Spleen (tissue), 13 donors: ENCODE data around the gene GJB1. TPM values are rescaled to one million over a fixed set of nuclear protein-coding genes. Genes with fewer than 3 reads are reported as not detected.

Experiments
- DNase-seq: peaks from one replicate; pipeline ENCODE4 v3.0.0-alpha.2; 2020
- H3K27ac ChIP-seq, 8 donors: fragments of 200-600 bp; sonication (generic) in 7 of 8; 1 replicate in 4 of 8; 2 replicates in 4 of 8; pipeline versions ENCODE4 v1.5.0 to v1.8.0; 2016 to 2021; ENCODE audit warnings: inconsistent platforms in 4 of 8, mild to moderate bottlenecking in 4 of 8, moderate library complexity in 1 of 8
- H3K27me3 ChIP-seq, 7 donors: fragments of 200-600 bp; sonication (generic) in 6 of 7; replicated peaks in 1 of 7; 1 replicate in 4 of 7; 2 replicates in 3 of 7; pipeline versions ENCODE4 v1.5.0 to v1.8.0; 2016 to 2021; ENCODE audit warnings: inconsistent platforms in 3 of 7, mild to moderate bottlenecking in 1 of 7
- H3K36me3 ChIP-seq, 6 donors: fragments of 200-600 bp; sonication (generic) in 5 of 6; 1 replicate in 4 of 6; 2 replicates in 2 of 6; pipeline versions ENCODE4 v1.5.0 to v1.8.0; 2016 to 2021; ENCODE audit warnings: inconsistent platforms in 2 of 6
- H3K4me1 ChIP-seq, 6 donors: fragments of 200-600 bp; sonication (generic) in 5 of 6; 1 replicate in 3 of 6; 2 replicates in 3 of 6; pipeline versions ENCODE4 v1.5.0 to v1.8.0; 2016 to 2021; ENCODE audit warnings: inconsistent platforms in 3 of 6
- H3K4me3 ChIP-seq, 8 donors: fragments of 200-600 bp; sonication (generic) in 7 of 8; 1 replicate in 4 of 8; 2 replicates in 4 of 8; pipeline versions ENCODE4 v1.5.0 to v1.8.0; 2016 to 2021; ENCODE audit warnings: inconsistent platforms in 4 of 8, mild to moderate bottlenecking in 4 of 8, moderate library complexity in 2 of 8
- H3K9me3 ChIP-seq, 8 donors: fragments of 200-600 bp; sonication (generic) in 7 of 8; 1 replicate in 4 of 8; 2 replicates in 4 of 8; pipeline versions ENCODE4 v1.5.0 to v1.8.0; 2016 to 2021; ENCODE audit warnings: inconsistent platforms in 4 of 8
- POLR2A ChIP-seq, 3 donors: fragments of 450-650 bp; IDR thresholded peaks; one replicate each; pipeline ENCODE4 v1.5.1; 2017; ENCODE audit warnings: antibody characterized with exemption in 3 of 3, mild to moderate bottlenecking in 1 of 3
- POLR2AphosphoS5 ChIP-seq, 3 donors: sonication (generic); formaldehyde crosslinking; IDR thresholded peaks; one replicate each; pipeline ENCODE4 v1.5.1; 2017; ENCODE audit warnings: antibody characterized with exemption in 3 of 3
- WGBS, 5 donors: extraction: QIAGEN DNeasy Blood & Tissue Kit in 3 of 5; methylation state at CpG; one replicate each; pipeline versions ENCODE4 v1.1.5 to v1.1.7; 2013 to 2018; 5-methylcytosine and 5-hydroxymethylcytosine counted together
- intact Hi-C: fragments of 100-400 bp; cut with DNase I; formaldehyde crosslinking; loops from one replicate; pipeline ENCODE4 v1.15.0; 2023; ENCODE audit warnings: low total_unique reads
- long read RNA-seq, 2 donors: transcript quantifications; one replicate each; lab custom pipeline, GENCODE V29; 2026
- polyA plus RNA-seq, 3 donors: library from polyadenylated mRNA; stranded (reverse); fragments of 200-250 nt; gene quantifications; one replicate each; pipeline ENCODE4 v1.2.1, GENCODE V29; 2013
- total RNA-seq, 7 donors: library from RNA; depleted of rRNA in 3 of 7; stranded (reverse); fragments of >200 nt in 3 of 7; fragmentation: NEBNext Ultra II Directional in 4 of 7; extraction: Animal tissue kit (Norgen Biotek cat#: 25700) in 4 of 7; gene quantifications; one replicate each; pipeline versions ENCODE4 v1.1.0 to v1.2.1, GENCODE V29; 2016 to 2021
- TF ChIP-seq, protein P1 (sequence below), 11 experiments: fragments of 200-600 bp in 7 of 11; fragments of 450-650 bp in 4 of 11; sonication (generic) in 4 of 11; IDR thresholded peaks in 8 of 11; conservative IDR thresholded peaks in 3 of 11; 1 replicate in 7 of 11; 2 replicates in 4 of 11; pipeline versions ENCODE4 v1.4.0 to v1.8.0; 2016 to 2021; ENCODE audit warnings: antibody characterized with exemption in 11 of 11, inconsistent platforms in 4 of 11, mild to moderate bottlenecking in 1 of 11
- donor health status: healthy with polysubstance abuse.
- donor health status: DM: no; HTN: no; CAD: no; lungs with moderate emphysema.
- donor health status: DM: no; HTN: no; CAD: no.
- donor health status: Bipolar disorder and iron deficiency.
- donor health status: healthy.
- donor health status: DM: no; HTN: no; CAD: no.
- donor health status: DM: yes; HTN: yes; CAD: no.

Gene GJB1
- not detected for total RNA-seq
- not detected for polyA plus RNA-seq
- long read RNA-seq, donor 1, partial matches to known transcripts = 0 of 1 reads
- long read RNA-seq, donor 1, other reads (novel, unspliced or antisense) = 0 of 1 reads
- long read RNA-seq, donor 2, transcript GJB1-207 (2 exons, 1,603 nt) = major isoform, 6 of 6 reads
- long read RNA-seq, donor 2, partial matches to known transcripts = 0 of 6 reads
- long read RNA-seq, donor 2, other reads (novel, unspliced or antisense) = 0 of 6 reads

DNA sequence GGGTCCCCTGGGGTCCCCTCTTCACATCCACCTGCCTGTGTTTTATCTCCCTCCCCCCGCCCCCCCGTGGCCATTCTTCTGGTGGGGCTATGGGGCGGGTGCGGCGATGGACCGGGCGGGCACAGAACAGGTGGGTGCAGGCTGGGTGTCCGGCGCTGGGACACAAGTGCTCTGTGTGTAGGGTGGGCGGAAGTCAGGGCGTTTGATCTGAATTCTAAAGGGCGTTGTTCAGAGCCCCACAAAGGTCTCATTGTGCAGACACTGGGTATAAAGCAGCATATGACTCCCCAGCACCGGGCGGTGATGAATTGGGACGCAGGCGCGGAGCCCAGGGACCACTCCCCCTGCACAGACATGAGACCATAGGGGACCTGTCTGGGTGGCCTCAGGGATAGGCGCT lies at the start of gene GJB1:
Gene GJB1 (plus strand): TSS at position 296 of the 400 bp plus-strand sequence. CDS start 484 bp downstream, outside the sequence.
- Histone ChIP-seq H3K4me1 (no peaks in the 10 kb centered on the region), H3K9me3 (no peaks in the 10 kb centered on the region), H3K4me3 (no peak within 1 kb of the TSS), H3K27me3 (peaks cover 0 to 12% (median 0%) of the 10 kb centered on the region in 7 donors), H3K27ac (no peak within 1 kb of the TSS), H3K36me3 (no peaks in the 10 kb centered on the region)
- no peak for DNase-seq
- WGBS, 5 donors = 80 to 94% (median 82%) methylated on average over 10 to 18 of the region's 18 CpGs
- intact Hi-C loops = no loop called here
- TF ChIP-seq POLR2A (IDR thresholded peaks at IDR 0.05) = no peak
- TF ChIP-seq, protein P1, sequence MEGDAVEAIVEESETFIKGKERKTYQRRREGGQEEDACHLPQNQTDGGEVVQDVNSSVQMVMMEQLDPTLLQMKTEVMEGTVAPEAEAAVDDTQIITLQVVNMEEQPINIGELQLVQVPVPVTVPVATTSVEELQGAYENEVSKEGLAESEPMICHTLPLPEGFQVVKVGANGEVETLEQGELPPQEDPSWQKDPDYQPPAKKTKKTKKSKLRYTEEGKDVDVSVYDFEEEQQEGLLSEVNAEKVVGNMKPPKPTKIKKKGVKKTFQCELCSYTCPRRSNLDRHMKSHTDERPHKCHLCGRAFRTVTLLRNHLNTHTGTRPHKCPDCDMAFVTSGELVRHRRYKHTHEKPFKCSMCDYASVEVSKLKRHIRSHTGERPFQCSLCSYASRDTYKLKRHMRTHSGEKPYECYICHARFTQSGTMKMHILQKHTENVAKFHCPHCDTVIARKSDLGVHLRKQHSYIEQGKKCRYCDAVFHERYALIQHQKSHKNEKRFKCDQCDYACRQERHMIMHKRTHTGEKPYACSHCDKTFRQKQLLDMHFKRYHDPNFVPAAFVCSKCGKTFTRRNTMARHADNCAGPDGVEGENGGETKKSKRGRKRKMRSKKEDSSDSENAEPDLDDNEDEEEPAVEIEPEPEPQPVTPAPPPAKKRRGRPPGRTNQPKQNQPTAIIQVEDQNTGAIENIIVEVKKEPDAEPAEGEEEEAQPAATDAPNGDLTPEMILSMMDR (IDR thresholded peaks at IDR 0.05 in 8 of 11, conservative IDR thresholded peaks at IDR 0.05 in 3 of 11) = no peak
- no peak for TF ChIP-seq POLR2AphosphoS5 (IDR thresholded peaks at IDR 0.05)

DNA sequence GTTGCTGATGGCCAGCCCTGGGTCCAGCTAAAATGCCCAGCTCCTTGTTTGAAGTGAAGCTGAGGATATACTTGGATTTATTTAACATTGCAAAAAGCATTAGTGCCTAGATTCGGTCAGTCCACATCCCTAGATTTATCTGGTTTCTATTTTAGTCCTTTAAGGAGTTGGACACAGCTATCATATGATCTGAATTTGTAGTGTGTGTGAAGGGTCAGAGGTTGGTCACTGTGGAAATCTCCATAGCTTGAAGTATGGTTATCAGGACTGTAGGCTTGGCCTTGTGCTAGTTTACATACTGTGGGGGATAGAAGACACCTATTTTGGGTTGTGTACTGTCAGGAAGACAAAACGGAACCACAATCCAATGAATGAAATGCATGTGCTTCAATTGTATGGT lies 49.6 kb upstream of the GJB1 start:
- TF ChIP-seq POLR2A (IDR thresholded peaks at IDR 0.05) = no peak
- TF ChIP-seq, protein P1 (IDR thresholded peaks at IDR 0.05 in 8 of 11, conservative IDR thresholded peaks at IDR 0.05 in 3 of 11) = no peak
- no peak for TF ChIP-seq POLR2AphosphoS5 (IDR thresholded peaks at IDR 0.05)
- WGBS, 5 donors = 61 to 92% (median 91%) methylated on average over 2 of the region's 2 CpGs
- intact Hi-C loops = no loop called here

DNA sequence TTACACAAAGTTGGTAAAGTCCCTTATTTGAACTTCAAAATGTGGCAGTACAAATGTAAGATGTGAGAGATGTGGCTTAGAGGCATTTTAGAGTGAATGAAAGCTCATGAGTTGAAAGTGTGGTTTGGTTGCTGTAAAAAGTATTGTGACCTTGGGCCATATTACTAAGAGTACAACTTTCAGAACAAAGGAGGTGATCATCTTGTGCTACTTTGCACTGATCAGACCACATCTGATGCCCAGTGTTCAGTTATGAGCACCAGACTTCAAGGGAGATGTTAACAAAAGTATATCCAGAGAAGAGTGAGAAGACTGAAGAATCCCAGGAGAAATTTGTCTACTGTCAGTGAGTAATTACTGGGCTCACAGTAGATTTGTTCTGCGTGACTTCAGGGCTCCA lies 48.2 kb upstream of the GJB1 start:
- Histone ChIP-seq H3K27ac (no peak overlapping the region), H3K27me3 (no peaks in the 10 kb centered on the region), H3K4me1 (peaks cover 0 to 14% (median 0%) of the 10 kb centered on the region in 6 donors), H3K4me3 (no peak overlapping the region), H3K36me3 (peaks cover 0 to 12% (median 0%) of the 10 kb centered on the region in 6 donors), H3K9me3 (no peaks in the 10 kb centered on the region)
- intact Hi-C loops = no loop called here
- TF ChIP-seq, protein P1 (IDR thresholded peaks at IDR 0.05 in 8 of 11, conservative IDR thresholded peaks at IDR 0.05 in 3 of 11) = no peak
- TF ChIP-seq POLR2AphosphoS5 (IDR thresholded peaks at IDR 0.05) (no peak), POLR2A (IDR thresholded peaks at IDR 0.05) (no peak)
- no peak for DNase-seq
- WGBS, 5 donors = 76 to 100% (median 94%) methylated on average over 1 of the region's 1 CpG

More for the DNA sequence above, 49.6 kb upstream of the GJB1 start:
- no peak overlapping the region for H3K4me3 ChIP-seq
- peaks cover 0 to 12% (median 0%) of the 10 kb centered on the region in 6 donors for H3K36me3 ChIP-seq
- no peaks in the 10 kb centered on the region for H3K27me3 ChIP-seq
- peaks cover 0 to 7% (median 0%) of the 10 kb centered on the region in 6 donors for H3K4me1 ChIP-seq
- no peak for DNase-seq
- H3K9me3 ChIP-seq = no peaks in the 10 kb centered on the region
- H3K27ac ChIP-seq = peak overlapping the region in 1 of 8 donors; percentile 23

DNA sequence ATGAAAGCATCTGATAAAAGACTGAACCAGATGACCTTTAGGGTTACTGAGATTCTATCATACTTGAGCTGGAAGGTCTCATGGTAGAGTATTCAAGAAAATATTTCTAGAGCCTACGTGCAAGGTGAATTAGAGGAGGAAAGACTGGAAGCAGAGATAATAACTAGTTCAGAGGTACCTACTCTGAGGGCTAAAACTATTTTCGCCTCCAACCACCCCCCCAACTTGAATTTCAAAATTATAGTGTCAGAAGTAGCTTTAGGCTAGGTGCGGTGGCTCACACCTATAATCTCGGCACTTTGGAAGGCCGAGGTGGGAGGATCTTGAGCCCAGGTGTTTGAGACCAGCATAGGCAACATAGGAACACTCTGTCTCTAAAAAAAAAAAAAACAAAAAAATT lies 47.5 kb upstream of the GJB1 start:
- H3K27me3 ChIP-seq = no peaks in the 10 kb centered on the region
- intact Hi-C loops = no loop called here
- WGBS, 5 donors = 78 to 97% (median 93%) methylated on average over 5 of the region's 5 CpGs
- no peak for TF ChIP-seq POLR2AphosphoS5 (IDR thresholded peaks at IDR 0.05)
- no peak for TF ChIP-seq POLR2A (IDR thresholded peaks at IDR 0.05)
- TF ChIP-seq, protein P1 (IDR thresholded peaks at IDR 0.05 in 8 of 11, conservative IDR thresholded peaks at IDR 0.05 in 3 of 11) = no peak
- peaks cover 0 to 14% (median 0%) of the 10 kb centered on the region in 6 donors for H3K4me1 ChIP-seq
- H3K36me3 ChIP-seq = peaks cover 0 to 12% (median 0%) of the 10 kb centered on the region in 6 donors
- no peaks in the 10 kb centered on the region for H3K9me3 ChIP-seq
- H3K4me3 ChIP-seq = no peak overlapping the region
- no peak for DNase-seq
- H3K27ac ChIP-seq = no peak overlapping the region
